Colonic mucosa (tissue), 4 donors: Measurements from ENCODE around the gene PRM2. TPM values are rescaled to one million over a fixed set of nuclear protein-coding genes. Genes with fewer than 3 reads are reported as not detected.

Experiments
- DNase-seq: peaks from one replicate; pipeline ENCODE4 v3.0.0-alpha.2; 2020
- H3K27ac ChIP-seq: fragments of 200-600 bp; one replicate; pipeline ENCODE4 v1.8.0; 2021
- H3K27me3 ChIP-seq: fragments of 200-600 bp; one replicate; pipeline ENCODE4 v1.8.0; 2021
- H3K36me3 ChIP-seq: fragments of 200-600 bp; one replicate; pipeline ENCODE4 v1.8.0; 2021
- H3K4me1 ChIP-seq: fragments of 200-600 bp; one replicate; pipeline ENCODE4 v1.8.0; 2021; ENCODE audit warnings: mild to moderate bottlenecking
- H3K4me3 ChIP-seq: fragments of 200-600 bp; one replicate; pipeline ENCODE4 v1.8.0; 2021
- H3K9ac ChIP-seq, 2 donors: one replicate each; pipeline ENCODE4 v1.7.0; 2013; ENCODE audit warnings: control low read depth in 2 of 2, low read depth in 2 of 2, low read length in 2 of 2
- H3K9me3 ChIP-seq: fragments of 200-600 bp; one replicate; pipeline ENCODE4 v1.8.0; 2021
- CTCF ChIP-seq: fragments of 200-600 bp; IDR thresholded peaks from one replicate; pipeline ENCODE4 v1.8.0; 2022; ENCODE audit warnings: antibody characterized with exemption, mild to moderate bottlenecking
- intact Hi-C: fragments of 100-400 bp; cut with DNase I; formaldehyde crosslinking; loops from one replicate; pipeline ENCODE4 v1.14.1; 2022
- total RNA-seq, 2 donors: library from RNA; stranded (reverse); fragmentation: NEBNext Ultra II Directional in 1 of 2; extraction: Animal tissue kit (Norgen Biotek cat#: 25700) in 1 of 2; gene quantifications; one replicate each; pipeline ENCODE4 v1.2.1, GENCODE V29; 2021
- donor health status: healthy.
- donor health status: DM: no; HTN: no; CAD: no.
- donor health status: DM: no; HTN: no; CAD: no.

Gene PRM2
- total RNA-seq, 2 donors from 2014 or later = not detected

- Histone ChIP-seq H3K9ac (no peak overlapping the region), H3K27me3 (no peaks in the 10 kb centered on the region), H3K9me3 (no peaks in the 10 kb centered on the region), H3K36me3 (no peaks in the 10 kb centered on the region), H3K4me1 (peaks cover 12% of the 10 kb centered on the region), H3K27ac (no peak overlapping the region), H3K4me3 (no peak overlapping the region)
- TF ChIP-seq CTCF = no peak
- no peak for DNase-seq
- intact Hi-C loops = no loop called here
Measured at GRCh38 chr16:11309895-11310633, 33.8 kb upstream of the PRM2 start.

GRCh38 chr16:11308493-11309283 lies 32.4 kb upstream of the PRM2 start:
- Histone ChIP-seq H3K9me3 (no peaks in the 10 kb centered on the region), H3K36me3 (no peaks in the 10 kb centered on the region), H3K4me1 (peaks cover 12% of the 10 kb centered on the region), H3K4me3 (no peak overlapping the region), H3K27ac (no peak overlapping the region), H3K27me3 (no peaks in the 10 kb centered on the region), H3K9ac (no peak overlapping the region)
- no peak for DNase-seq
- intact Hi-C loops = no loop called here
- no peak for TF ChIP-seq CTCF

- Histone ChIP-seq H3K4me3 (no peak overlapping the region), H3K36me3 (no peaks in the 10 kb centered on the region), H3K27ac (no peak overlapping the region), H3K9ac (no peak overlapping the region), H3K27me3 (no peaks in the 10 kb centered on the region), H3K9me3 (no peaks in the 10 kb centered on the region), H3K4me1 (peaks cover 10% of the 10 kb centered on the region)
- no peak for TF ChIP-seq CTCF
- intact Hi-C loops = no loop called here
- no peak for DNase-seq
Measured at GRCh38 chr16:11307639-11308492, 31.6 kb upstream of the PRM2 start.

- TF ChIP-seq CTCF = no peak
- DNase-seq = no peak
- intact Hi-C loops = no loop called here
- Histone ChIP-seq H3K27ac (peak overlapping the region; percentile 22), H3K36me3 (no peaks in the 10 kb centered on the region), H3K9ac (no peak overlapping the region), H3K4me3 (no peak overlapping the region), H3K9me3 (no peaks in the 10 kb centered on the region), H3K27me3 (no peaks in the 10 kb centered on the region), H3K4me1 (peaks cover 8% of the 10 kb centered on the region)
Measured at GRCh38 chr16:11306997-11307638, 30.8 kb upstream of the PRM2 start.

GRCh38 chr16:11306381-11306780 lies 30.1 kb upstream of the PRM2 start:
- intact Hi-C loops = no loop called here
- Histone ChIP-seq H3K36me3 (no peaks in the 10 kb centered on the region), H3K4me3 (no peak overlapping the region), H3K4me1 (peaks cover 8% of the 10 kb centered on the region), H3K9ac (no peak overlapping the region), H3K27ac (no peak overlapping the region), H3K27me3 (no peaks in the 10 kb centered on the region), H3K9me3 (no peaks in the 10 kb centered on the region)
- no peak for TF ChIP-seq CTCF
- no peak for DNase-seq
